MM.1S (cell line): ENCODE results near the gene TTC28.

Source experiments
- CTCF ChIP-seq: fragments of 300-600 bp; sonication (generic); IDR thresholded peaks from 2 replicates; pipeline ENCODE4 v1.5.1; 2016; ENCODE audit warnings: antibody characterized with exemption, low read length, mixed read lengths
- EZH2 ChIP-seq: fragments of 300-600 bp; sonication (generic); optimal IDR thresholded peaks from 2 replicates; pipeline ENCODE3; 2017; ENCODE audit warnings: low read depth, mild to moderate bottlenecking, antibody characterized with exemption, low read length, mixed read lengths

DNA sequence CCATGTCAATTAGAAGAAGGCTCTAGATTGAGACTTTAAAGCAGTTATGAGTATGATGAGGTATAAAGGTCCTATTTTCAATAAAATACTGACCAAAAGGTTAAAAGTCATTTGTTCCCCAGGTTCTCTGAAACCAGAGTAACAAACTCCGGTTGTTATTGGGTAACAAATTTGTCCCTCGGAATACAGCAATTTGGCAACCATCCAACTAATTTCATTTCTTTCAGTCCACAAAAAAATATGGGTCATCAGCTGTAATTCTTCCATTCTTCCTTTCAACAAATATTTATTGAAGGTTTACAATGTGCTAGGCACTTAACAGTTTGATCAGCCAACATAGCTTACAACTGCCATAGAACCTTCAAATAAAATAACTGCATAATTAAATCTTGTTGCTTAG lies 79.9 kb downstream of the TTC28 start:
- TF ChIP-seq CTCF (no peak), EZH2 (no peak)
